H1 (cell line): ENCODE results near the gene GPC1. TPM values are rescaled to one million over a fixed set of nuclear protein-coding genes. Genes with fewer than 3 reads are reported as not detected.
A peak's percentile ranks its signal among the peaks of the same experiment; 100 is the strongest.

Experiments used
- CTCF ChIA-PET: fragments of 300-600 bp; sonication (Branson Sonifier 250); formaldehyde crosslinking; loops from one replicate; lab custom pipeline; 2021; ENCODE audit not compliant: partially characterized antibody; lab: Charles Lee
- POLR2A ChIA-PET: fragments of 300-600 bp; sonication (Branson Sonifier 250); formaldehyde crosslinking; loops from one replicate; lab custom pipeline; 2021; ENCODE audit warnings: inconsistent platforms; ENCODE audit not compliant: partially characterized antibody; lab: Charles Lee
- DNase-seq, 2 experiments: peaks; one replicate each; pipeline versions ENCODE4 v3.0.0 to v3.0.0-alpha.2; 2010 to 2022; ENCODE audit warnings: low spot score in 2 of 2, low read depth in 1 of 2, mixed read lengths in 1 of 2
- FAIRE-seq: peaks from 2 replicates; lab custom pipeline; 2011; peaks lifted over from hg19 to GRCh38; lab: Jason Lieb, UNC
- H2AFZ ChIP-seq: 2 replicates; pipeline ENCODE4 v1.8.1; 2012; ENCODE audit warnings: low read length, inconsistent platforms
- H2AK5ac ChIP-seq: 2 replicates; pipeline ENCODE4 v1.6.1; 2013; ENCODE audit warnings: low read depth, low read length
- H2BK120ac ChIP-seq: replicated peaks from 2 replicates; pipeline ENCODE3; 2013; ENCODE audit warnings: low read depth, low read length, inconsistent platforms
- H2BK12ac ChIP-seq: 2 replicates; pipeline ENCODE4 v1.6.1; 2013; ENCODE audit warnings: low read depth, low read length
- H2BK15ac ChIP-seq: 2 replicates; pipeline ENCODE4 v1.6.1; 2013; ENCODE audit warnings: low read length
- H2BK20ac ChIP-seq: 2 replicates; pipeline ENCODE4 v1.6.1; 2013; ENCODE audit warnings: low read length
- H2BK5ac ChIP-seq: 2 replicates; pipeline ENCODE4 v1.6.1; 2013; ENCODE audit warnings: low read depth, low read length
- H3K14ac ChIP-seq: 2 replicates; pipeline ENCODE4 v1.6.1; 2013; ENCODE audit warnings: inconsistent platforms; ENCODE audit not compliant: insufficient read length
- H3K18ac ChIP-seq: 2 replicates; pipeline ENCODE4 v1.6.1; 2013; ENCODE audit warnings: low read length; ENCODE audit errors: extremely low read depth
- H3K23ac ChIP-seq: 2 replicates; pipeline ENCODE4 v1.6.1; 2013; ENCODE audit warnings: inconsistent platforms; ENCODE audit not compliant: insufficient read length
- H3K23me2 ChIP-seq: 2 replicates; pipeline ENCODE4 v1.6.1; 2013; ENCODE audit warnings: low read depth, low read length
- H3K27ac ChIP-seq: 2 replicates; pipeline ENCODE4 v1.6.1; 2011; ENCODE audit warnings: low read depth, low read length, inconsistent platforms
- H3K27me3 ChIP-seq, 4 experiments: replicated peaks in 1 of 4; 1 replicate in 1 of 4; 2 replicates in 3 of 4; pipeline versions ENCODE4 v1.6.1 to v1.8.1; 2011 to 2013; ENCODE audit warnings: low read length in 3 of 4, mild to moderate bottlenecking in 3 of 4, inconsistent platforms in 2 of 4, mixed read lengths in 2 of 4, moderate library complexity in 1 of 4; ENCODE audit not compliant: control insufficient read depth in 3 of 4, insufficient read depth in 3 of 4; ENCODE audit errors: extremely low read depth in 1 of 4
- H3K36me3 ChIP-seq, 4 experiments: 2 replicates each; pipeline versions ENCODE4 v1.6.1 to v1.8.1; 2011 to 2013; ENCODE audit warnings: mild to moderate bottlenecking in 4 of 4, low read length in 3 of 4, moderate library complexity in 2 of 4, control low read depth in 1 of 4, inconsistent platforms in 1 of 4; ENCODE audit not compliant: insufficient read depth in 4 of 4, control insufficient read depth in 2 of 4
- H3K4ac ChIP-seq: replicated peaks from 2 replicates; pipeline ENCODE3; 2013; ENCODE audit warnings: low read length, low read depth, mixed read lengths, inconsistent platforms; ENCODE audit not compliant: insufficient read length
- H3K4me1 ChIP-seq, 4 experiments: replicated peaks in 1 of 4; 1 replicate in 1 of 4; 2 replicates in 3 of 4; pipeline versions ENCODE4 v1.6.1 to v1.8.1; 2011 to 2013; ENCODE audit warnings: low read length in 3 of 4, inconsistent platforms in 2 of 4, mixed read lengths in 1 of 4; ENCODE audit not compliant: insufficient read depth in 4 of 4, control insufficient read depth in 3 of 4
- H3K4me2 ChIP-seq, 2 experiments: 2 replicates each; pipeline versions ENCODE4 v1.6.1 to v1.8.1; 2011 to 2013; ENCODE audit warnings: low read depth in 2 of 2, low read length in 2 of 2, control low read depth in 1 of 2, inconsistent platforms in 1 of 2, mild to moderate bottlenecking in 1 of 2; ENCODE audit not compliant: insufficient read depth in 1 of 2
- H3K4me3 ChIP-seq, 4 experiments: fragments of 200-600, 300-600 bp in 1 of 4; sonication (generic), shearing (Covaris generic), sonication (Bioruptor Twin) in 1 of 4; 2 replicates each; pipeline versions ENCODE4 v1.5.1 to v1.8.1; 2011 to 2016; ENCODE audit warnings: low read length in 4 of 4, low read depth in 3 of 4, control low read depth in 2 of 4, inconsistent platforms in 2 of 4, mild to moderate bottlenecking in 2 of 4, mixed read lengths in 1 of 4, moderate library complexity in 1 of 4; ENCODE audit not compliant: insufficient read depth in 2 of 4; ENCODE audit errors: extremely low read depth in 1 of 4
- H3K56ac ChIP-seq: replicated peaks from 2 replicates; pipeline ENCODE3; 2013; ENCODE audit warnings: low read depth, mild to moderate bottlenecking, mixed read lengths, low read length, inconsistent platforms; ENCODE audit not compliant: insufficient read length
- H3K79me1 ChIP-seq: 2 replicates; pipeline ENCODE4 v1.6.1; 2013; ENCODE audit warnings: low read depth, low read length, control low read depth
- H3K79me2 ChIP-seq, 2 experiments: 2 replicates each; pipeline versions ENCODE4 v1.6.1 to v1.8.1; 2012 to 2013; ENCODE audit warnings: low read length in 2 of 2, mild to moderate bottlenecking in 2 of 2, inconsistent platforms in 1 of 2; ENCODE audit not compliant: insufficient read depth in 2 of 2, control insufficient read depth in 1 of 2
- H3K9ac ChIP-seq, 4 experiments: replicated peaks in 1 of 4; 1 replicate in 1 of 4; 2 replicates in 3 of 4; pipeline versions ENCODE4 v1.6.1 to v1.8.1; 2011 to 2013; ENCODE audit warnings: low read depth in 3 of 4, low read length in 3 of 4, control low read depth in 2 of 4, mild to moderate bottlenecking in 2 of 4, moderate library complexity in 2 of 4, inconsistent platforms in 1 of 4; ENCODE audit errors: extremely low read depth in 1 of 4
- H3K9me3 ChIP-seq, 2 experiments: 2 replicates each; pipeline versions ENCODE4 v1.6.1 to v1.8.1; 2012 to 2013; ENCODE audit warnings: mild to moderate bottlenecking in 2 of 2, moderate library complexity in 2 of 2, control low read depth in 1 of 2, inconsistent platforms in 1 of 2, low read depth in 1 of 2, low read length in 1 of 2, mixed read lengths in 1 of 2; ENCODE audit not compliant: insufficient read depth in 2 of 2
- H4K20me1 ChIP-seq, 2 experiments: replicated peaks in 1 of 2; 2 replicates each; pipeline versions ENCODE3 to v1.8.1; 2011 to 2013; ENCODE audit warnings: inconsistent platforms in 2 of 2, low read length in 2 of 2, mild to moderate bottlenecking in 1 of 2; ENCODE audit not compliant: insufficient read depth in 2 of 2, control insufficient read depth in 1 of 2
- H4K5ac ChIP-seq: 2 replicates; pipeline ENCODE4 v1.6.1; 2013; ENCODE audit warnings: low read length, low read depth, mixed read lengths, inconsistent platforms; ENCODE audit not compliant: insufficient read length
- H4K8ac ChIP-seq: 2 replicates; pipeline ENCODE4 v1.8.0; 2013; ENCODE audit warnings: mild to moderate bottlenecking, moderate library complexity, low read length, inconsistent platforms; ENCODE audit not compliant: insufficient read depth; ENCODE audit errors: extremely low read depth
- H4K91ac ChIP-seq: replicated peaks from 2 replicates; pipeline ENCODE3; 2013; ENCODE audit warnings: low read length, mixed read lengths, inconsistent platforms; ENCODE audit not compliant: insufficient read length
- BACH1 ChIP-seq: IDR thresholded peaks from 2 replicates; pipeline ENCODE4 v1.6.1; 2012; ENCODE audit warnings: low read length, improper control_type of control experiment
- CBX8 ChIP-seq: fragments of 300-800, 300-1000 bp; sonication (generic); IDR thresholded peaks from 2 replicates; pipeline ENCODE4 v1.7.1; 2016; ENCODE audit warnings: low read depth, low read length, borderline replicate concordance
- CEBPB ChIP-seq: IDR thresholded peaks from 2 replicates; pipeline ENCODE4 v1.6.1; 2012; ENCODE audit warnings: low read depth, low read length
- CHD2 ChIP-seq: IDR thresholded peaks from 2 replicates; pipeline ENCODE4 v1.6.1; 2012; ENCODE audit warnings: low read length, improper control_type of control experiment
- CREB1 ChIP-seq: IDR thresholded peaks from 2 replicates; pipeline ENCODE4 v1.6.1; 2012; ENCODE audit warnings: inconsistent platforms
- EZH2 ChIP-seq: fragments of 200-600 bp; sonication (generic); IDR thresholded peaks from 2 replicates; pipeline ENCODE4 v1.7.1; 2012; ENCODE audit warnings: low read depth, mild to moderate bottlenecking, moderate library complexity, low read length, inconsistent platforms; ENCODE audit not compliant: severe bottlenecking
- KDM4A ChIP-seq: IDR thresholded peaks from one replicate; pipeline ENCODE4 v1.7.1; 2012; ENCODE audit warnings: low read depth, mild to moderate bottlenecking, moderate library complexity, low read length, inconsistent platforms; ENCODE audit not compliant: severe bottlenecking
- MAX ChIP-seq: IDR thresholded peaks from 2 replicates; pipeline ENCODE4 v1.6.1; 2012; ENCODE audit warnings: inconsistent platforms
- PHF8 ChIP-seq: fragments of 200-600 bp; sonication (generic); conservative IDR thresholded peaks from 2 replicates; pipeline ENCODE4 v1.7.1; 2012; ENCODE audit warnings: low read depth, mild to moderate bottlenecking, inconsistent platforms, low read length, moderate library complexity
- POLR2A ChIP-seq, 2 experiments: IDR thresholded peaks; 1 replicate in 1 of 2; 2 replicates in 1 of 2; pipeline ENCODE4 v1.6.1; 2011; ENCODE audit warnings: low read depth in 2 of 2, low read length in 2 of 2, mild to moderate bottlenecking in 2 of 2; ENCODE audit errors: control extremely low read depth in 1 of 2
- POLR2AphosphoS5 ChIP-seq: IDR thresholded peaks from 2 replicates; pipeline ENCODE4 v1.6.1; 2011; ENCODE audit warnings: low read depth, low read length
- RBBP5 ChIP-seq: IDR thresholded peaks from 2 replicates; pipeline ENCODE4 v1.7.1; 2012; ENCODE audit warnings: low read depth, mild to moderate bottlenecking, inconsistent platforms, low read length, moderate library complexity, borderline replicate concordance
- RXRA ChIP-seq: IDR thresholded peaks from 2 replicates; pipeline ENCODE4 v1.6.1; 2011; ENCODE audit warnings: low read depth, mild to moderate bottlenecking, low read length, moderate library complexity; ENCODE audit not compliant: insufficient read depth
- SIN3A ChIP-seq, 2 experiments: IDR thresholded peaks in 1 of 2; conservative IDR thresholded peaks in 1 of 2; 2 replicates each; pipeline ENCODE4 v1.6.1; 2011 to 2012; ENCODE audit warnings: low read length in 2 of 2, improper control_type of control experiment in 1 of 2, low read depth in 1 of 2, mild to moderate bottlenecking in 1 of 2
- SP2 ChIP-seq: IDR thresholded peaks from 2 replicates; pipeline ENCODE4 v1.6.1; 2012; ENCODE audit warnings: mild to moderate bottlenecking, low read length, inconsistent platforms
- WGBS, 2 experiments: shearing (Covaris generic) in 1 of 2; methylation state at CpG; one replicate each; pipeline versions ENCODE4 v1.1.6 to v1.1.7; 2013 to 2015; ENCODE audit warnings: low lambda C conversion rate in 2 of 2, mixed read lengths in 2 of 2, inconsistent platforms in 1 of 2, low coverage in 1 of 2, missing lambda C conversion rate in 1 of 2; ENCODE audit not compliant: insufficient replicate concordance in 2 of 2, insufficient coverage in 1 of 2, insufficient read length in 1 of 2; ENCODE audit errors: extremely low coverage in 1 of 2, missing lambda C conversion rate in 1 of 2; 5-methylcytosine and 5-hydroxymethylcytosine counted together
- polyA plus RNA-seq, 7 experiments: library from polyadenylated mRNA; depleted of rRNA in 3 of 7; stranded (reverse) in 5 of 7; unstranded in 2 of 7; fragments of >200 nt in 5 of 7; fragments of 200-250 nt in 2 of 7; gene quantifications; 1 replicate in 5 of 7; 2 replicates in 1 of 7; 4 replicates in 1 of 7; pipeline versions ENCODE4 v1.2.1 to v1.2.3, GENCODE V29; 2011 to 2013; ENCODE audit warnings: missing spikeins in 2 of 7, mixed read lengths in 2 of 7
- total RNA-seq: library from RNA; stranded (reverse); fragmentation: NEBNext Ultra II Directional; extraction: Animal tissue kit (Norgen Biotek cat#: 25700); gene quantifications from 2 replicates; pipeline ENCODE4 v1.2.1, GENCODE V29; 2021

The GPC1 gene
- total and polyA plus RNA-seq, 2 of the 8 experiments (the other 6 are each of a cell fraction or from before 2014, with no cell fraction given) = 21.9 to 28.3 TPM

- Histone ChIP-seq H3K79me1 (no peaks in the 10 kb centered on the region), H2AK5ac (no peak overlapping the region), H3K9ac (no peak overlapping the region), H2BK12ac (no peak overlapping the region), H2BK20ac (no peak overlapping the region), H4K20me1 (peaks cover 7% of the 10 kb centered on the region in 2 experiments), H4K8ac (no peak overlapping the region), H3K27ac (no peak overlapping the region), H2BK15ac (no peak overlapping the region), H3K4me1 (peaks cover 0 to 19% (median 1%) of the 10 kb centered on the region in 4 experiments; a peak in 6 of 7 replicates), H2BK120ac (no peak overlapping the region), H3K23ac (no peak overlapping the region), H2BK5ac (no peak overlapping the region), H3K4me3 (no peak overlapping the region), H3K56ac (no peak overlapping the region), H3K23me2 (peaks cover 7% of the 10 kb centered on the region; the same call in 1 of the 2 replicates), H3K79me2 (peaks cover 0 to 4% of the 10 kb centered on the region in 2 experiments; a peak in 1 of 4 replicates), H3K4me2 (no peak overlapping the region), H3K36me3 (no peaks in the 10 kb centered on the region), H2AFZ (no peak overlapping the region), H3K27me3 (peaks cover 7 to 29% (median 16%) of the 10 kb centered on the region in 4 experiments), H3K4ac (no peak overlapping the region), H4K5ac (no peak overlapping the region), H3K14ac (no peak overlapping the region), H3K9me3 (no peaks in the 10 kb centered on the region; a peak in 1 of 4 replicates), H4K91ac (no peak overlapping the region), H3K18ac (no peak overlapping the region)
- WGBS, 2 experiments = 90% methylated on average over 9 of the region's 9 CpGs; no CpG with 5 or more reads in 1 of the 2 experiments
- ChIA-PET CTCF (no interaction called here), POLR2A (no interaction called here)
- FAIRE-seq = no peak
- peak in 1 of 2 experiments; percentile 22 for DNase-seq
- TF ChIP-seq RBBP5 (no peak), CBX8 (no peak), SP2 (no peak), CHD2 (no peak), CEBPB (no peak), SIN3A (conservative IDR thresholded peaks at IDR 0.05 in 1 of 2, IDR thresholded peaks at IDR 0.05 in 1 of 2; ENCODE audit: low read depth in 1 of 2, low read length in 2 of 2) (no peak), BACH1 (no peak), EZH2 (no peak), KDM4A (no peak), MAX (no peak), POLR2AphosphoS5 (no peak), PHF8 (no peak), POLR2A (IDR thresholded peaks at IDR 0.05; ENCODE audit: control extremely low read depth in 1 of 2, low read depth in 2 of 2, low read length in 2 of 2) (no peak), CREB1 (no peak), RXRA (no peak)
Observed at GRCh38 chr2:240432430-240432819, 3.0 kb upstream of the GPC1 start.
